GM19023 (cell line): ENCODE results near the gene CCDC184.
"Not testable (repeated sequence)": the region's sequence is repeated elsewhere in the genome, so short reads cannot be mapped to it uniquely, and the experiment has no call there.

Source experiments
- ATAC-seq: cut with Tn5 transposase; IDR thresholded peaks from one replicate; pipeline ENCODE4 v1.9.1; 2021; ENCODE audit warnings: mild to moderate bottlenecking, moderate library complexity; ENCODE audit not compliant: unreplicated experiment

Gene CCDC184

GRCh38 chr12:48201516-48201915 lies 18.1 kb downstream of the CCDC184 start:
- ATAC-seq = no peak

DNA sequence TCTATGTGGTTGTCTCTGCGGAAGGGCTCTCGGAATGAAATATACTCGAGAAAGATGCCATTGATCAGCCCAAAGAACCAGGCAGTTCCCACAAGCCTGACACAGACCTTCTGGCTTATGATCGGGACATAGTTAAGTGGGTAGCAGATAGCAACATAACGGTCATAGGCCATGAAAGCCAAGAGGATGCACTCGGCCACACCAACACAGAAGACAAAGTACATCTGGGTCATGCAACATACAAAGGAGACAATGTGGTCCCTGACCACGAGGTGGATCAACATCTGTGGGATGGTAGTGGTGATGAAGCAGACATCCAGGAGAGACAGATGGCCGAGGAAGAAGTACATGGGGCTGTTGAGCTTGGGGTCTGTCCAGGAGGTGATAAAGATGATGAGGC lies 19.3 kb downstream of the CCDC184 start:
- no peak for ATAC-seq

GRCh38 chr12:48203192-48203591 lies 19.7 kb downstream of the CCDC184 start, which contains the start of gene OR10AD1:
TSS of gene OR10AD1 (minus strand) at chr12:48203292. CDS start at chr12:48203292, 0 bp downstream.
- no peak for ATAC-seq

GRCh38 chr12:48209495-48209894 lies 26.1 kb downstream of the CCDC184 start:
- ATAC-seq = not testable (repeated sequence)

DNA sequence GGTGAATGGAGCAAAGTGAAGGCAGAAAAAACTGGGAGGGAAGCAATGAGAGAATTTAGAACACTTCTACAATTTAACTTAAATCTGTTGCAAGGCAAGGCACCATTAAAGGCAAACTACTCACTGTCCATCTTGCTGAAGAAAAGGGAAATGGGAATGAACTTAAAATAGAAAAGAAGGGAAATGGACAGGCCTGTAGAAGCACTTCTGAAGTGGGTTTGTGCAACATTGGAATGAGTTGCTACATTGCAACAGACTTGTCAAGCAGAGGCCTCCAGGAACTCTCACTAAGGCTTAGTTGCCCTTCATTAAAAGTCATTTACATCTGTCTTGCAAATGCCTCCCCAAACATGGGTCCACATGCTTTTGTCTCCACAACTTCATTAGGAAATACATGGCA lies 33.3 kb downstream of the CCDC184 start:
- no peak for ATAC-seq

- ATAC-seq = no peak
Observed at GRCh38 chr12:48219631-48220030, 36.2 kb downstream of the CCDC184 start.

- no peak for ATAC-seq
Observed at GRCh38 chr12:48220701-48221100, 37.3 kb downstream of the CCDC184 start.

DNA sequence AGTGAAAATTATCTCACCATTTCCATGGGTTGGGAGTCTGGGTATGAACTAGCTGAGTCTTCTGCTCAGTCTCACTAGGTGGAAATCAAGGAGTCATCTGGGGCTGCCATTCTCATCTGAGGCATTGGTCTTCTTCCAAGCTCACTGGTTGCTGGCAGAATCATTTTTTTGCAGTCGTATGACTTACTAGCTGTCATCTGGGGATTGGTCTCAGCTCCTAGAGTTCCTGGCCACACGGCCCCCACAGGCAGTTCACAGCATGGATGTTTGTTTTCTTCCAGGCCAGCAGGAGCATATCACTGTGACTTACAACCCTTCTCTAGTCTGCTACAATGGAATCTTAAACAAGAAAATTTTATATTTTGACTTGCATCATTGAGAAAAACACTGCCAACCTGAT lies 38.2 kb downstream of the CCDC184 start:
- no peak for ATAC-seq

GRCh38 chr12:48224533-48224932 lies 41.1 kb downstream of the CCDC184 start:
- ATAC-seq = not testable (repeated sequence)

GRCh38 chr12:48231169-48231958 lies 47.9 kb downstream of the CCDC184 start:
- ATAC-seq = not testable (repeated sequence)
